Tibial artery (tissue), 4 donors: ENCODE data around the gene LOXL4.

Experiments used
- DNase-seq, 2 donors: peaks; one replicate each; pipeline ENCODE4 v3.0.0-alpha.2; 2019
- H3K27ac ChIP-seq, 2 donors: fragments of 200-600 bp; sonication (generic) in 1 of 2; 1 replicate in 1 of 2; 2 replicates in 1 of 2; pipeline ENCODE4 v1.5.1; 2018 to 2019; ENCODE audit warnings: mild to moderate bottlenecking in 1 of 2
- H3K27me3 ChIP-seq, 2 donors: fragments of 200-600 bp; sonication (generic) in 1 of 2; one replicate each; pipeline versions ENCODE4 v1.5.1 to v1.6.0; 2016 to 2019
- H3K36me3 ChIP-seq, 3 donors: fragments of 200-600 bp; sonication (generic) in 2 of 3; one replicate each; pipeline ENCODE4 v1.5.1; 2016 to 2019; ENCODE audit warnings: mild to moderate bottlenecking in 2 of 3
- H3K4me1 ChIP-seq, 4 donors: fragments of 200-600 bp; sonication (generic) in 2 of 4; 1 replicate in 3 of 4; 2 replicates in 1 of 4; pipeline ENCODE4 v1.5.1; 2016 to 2019
- H3K4me3 ChIP-seq, 2 donors: fragments of 200-600 bp; sonication (generic) in 1 of 2; 1 replicate in 1 of 2; 2 replicates in 1 of 2; pipeline ENCODE4 v1.5.1; 2018 to 2019; ENCODE audit warnings: mild to moderate bottlenecking in 2 of 2
- H3K9me3 ChIP-seq, 3 donors: fragments of 200-600 bp; sonication (generic) in 1 of 3; one replicate each; pipeline ENCODE4 v1.5.1; 2016 to 2019
- CTCF ChIP-seq, 2 experiments: fragments of 200-600 bp in 1 of 2; fragments of 450-650 bp in 1 of 2; IDR thresholded peaks; one replicate each; pipeline ENCODE4 v1.5.1; 2017 to 2019; ENCODE audit warnings: antibody characterized with exemption in 2 of 2, mild to moderate bottlenecking in 1 of 2, moderate library complexity in 1 of 2
- intact Hi-C: fragments of 100-400 bp; cut with DNase I; formaldehyde crosslinking; loops from one replicate; pipeline ENCODE4 v1.15.0; 2023; ENCODE audit warnings: low total_unique reads

The LOXL4 gene

GRCh38 chr10:98251399-98251798 is 16.6 kb downstream of the LOXL4 start:
- intact Hi-C loops = no loop called here
- Histone ChIP-seq H3K9me3 (no peaks in the 10 kb centered on the region), H3K4me3 (no peak overlapping the region), H3K36me3 (peaks cover 25 to 73% (median 43%) of the 10 kb centered on the region in 3 donors), H3K27ac (no peak overlapping the region), H3K4me1 (no peaks in the 10 kb centered on the region), H3K27me3 (no peaks in the 10 kb centered on the region)
- no peak for DNase-seq
- no peak for TF ChIP-seq CTCF (IDR thresholded peaks at IDR 0.05)

- TF ChIP-seq CTCF (IDR thresholded peaks at IDR 0.05) = no peak
- peaks cover 25 to 71% (median 62%) of the 10 kb centered on the region in 3 donors for H3K36me3 ChIP-seq
- H3K4me1 ChIP-seq = peaks cover 0 to 11% (median 0%) of the 10 kb centered on the region in 4 donors
- no peak overlapping the region for H3K4me3 ChIP-seq
- DNase-seq = no peak
- no peaks in the 10 kb centered on the region for H3K27me3 ChIP-seq
- intact Hi-C loops = loop anchor here (5.0 kb wide), 1 partner anchor 63 kb away; no protein-coding TSS in a partner anchor
- no peaks in the 10 kb centered on the region for H3K9me3 ChIP-seq
- no peak overlapping the region for H3K27ac ChIP-seq
These were observed 18.9 kb downstream of the LOXL4 start for GRCh38 chr10:98249134-98249533.

DNA sequence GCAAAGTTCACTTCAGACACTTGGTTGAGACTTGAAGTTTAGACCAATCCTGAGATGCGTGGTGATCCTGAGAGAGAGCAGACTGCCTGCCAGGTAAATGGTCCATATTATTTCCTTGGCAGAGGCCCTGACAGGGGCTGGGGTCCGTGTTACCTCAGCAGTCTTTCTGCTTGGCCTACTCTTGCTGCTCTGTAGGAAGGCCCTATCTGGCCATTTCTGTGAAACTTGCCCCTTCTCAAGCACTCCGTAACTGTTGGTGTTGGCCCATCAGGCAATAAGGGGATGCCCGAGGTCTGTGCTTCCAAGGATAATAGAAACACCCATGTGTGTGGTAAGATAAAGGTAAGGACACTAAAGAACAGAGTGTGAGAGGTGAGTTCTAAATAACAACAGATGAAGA is 20.0 kb downstream of the LOXL4 start:
- intact Hi-C loops = loop anchor here (5.0 kb wide), 1 partner anchor 64 kb away; no protein-coding TSS in a partner anchor
- no peaks in the 10 kb centered on the region for H3K27me3 ChIP-seq
- peaks cover 0 to 14% (median 0%) of the 10 kb centered on the region in 4 donors for H3K4me1 ChIP-seq
- no peak for TF ChIP-seq CTCF (IDR thresholded peaks at IDR 0.05)
- no peak overlapping the region for H3K27ac ChIP-seq
- no peak for DNase-seq
- peaks cover 25 to 64% (median 62%) of the 10 kb centered on the region in 3 donors for H3K36me3 ChIP-seq
- no peaks in the 10 kb centered on the region for H3K9me3 ChIP-seq
- no peak overlapping the region for H3K4me3 ChIP-seq

- peaks cover 25 to 61% (median 58%) of the 10 kb centered on the region in 3 donors for H3K36me3 ChIP-seq
- peaks cover 0 to 14% (median 0%) of the 10 kb centered on the region in 4 donors for H3K4me1 ChIP-seq
- H3K27me3 ChIP-seq = no peaks in the 10 kb centered on the region
- no peak overlapping the region for H3K27ac ChIP-seq
- DNase-seq = no peak
- no peak overlapping the region for H3K4me3 ChIP-seq
- no peaks in the 10 kb centered on the region for H3K9me3 ChIP-seq
- TF ChIP-seq CTCF (IDR thresholded peaks at IDR 0.05) = no peak
- intact Hi-C loops = loop anchor here (5.0 kb wide), 1 partner anchor 65 kb away; no protein-coding TSS in a partner anchor
These were observed 20.8 kb downstream of the LOXL4 start for GRCh38 chr10:98246911-98247805.

- Histone ChIP-seq H3K4me3 (no peak overlapping the region), H3K9me3 (no peaks in the 10 kb centered on the region), H3K4me1 (peaks cover 0 to 14% (median 0%) of the 10 kb centered on the region in 4 donors), H3K36me3 (peaks cover 14 to 49% (median 44%) of the 10 kb centered on the region in 3 donors), H3K27me3 (no peaks in the 10 kb centered on the region), H3K27ac (no peak overlapping the region)
- intact Hi-C loops = no loop called here
- TF ChIP-seq CTCF (IDR thresholded peaks at IDR 0.05) = no peak
- no peak for DNase-seq
These were observed 23.4 kb downstream of the LOXL4 start for GRCh38 chr10:98244586-98244985.
